GM12878 (cell line): ENCODE results near the gene HHAT. TPM values are rescaled to one million over a fixed set of nuclear protein-coding genes. Genes with fewer than 3 reads are reported as not detected.

ENCODE experiments used
- CREB1 ChIP-seq: IDR thresholded peaks from 2 replicates; pipeline ENCODE4 v1.6.1; 2012; ENCODE audit warnings: low read depth, mild to moderate bottlenecking, inconsistent platforms
- EED ChIP-seq: sonication (generic); IDR thresholded peaks from 2 replicates; pipeline ENCODE4 v1.6.1; 2016; ENCODE audit warnings: antibody characterized with exemption, low read depth
- NFXL1 ChIP-seq: fragments of 450-650 bp; IDR thresholded peaks from 2 replicates; pipeline ENCODE4 v1.6.1; 2017; ENCODE audit warnings: antibody characterized with exemption, mild to moderate bottlenecking, borderline replicate concordance
- NR2C1 ChIP-seq: fragments of 450-650 bp; IDR thresholded peaks from 2 replicates; pipeline ENCODE4 v1.6.1; 2017; ENCODE audit warnings: antibody characterized with exemption, mild to moderate bottlenecking, moderate library complexity
- NRF1 ChIP-seq: conservative IDR thresholded peaks from 2 replicates; pipeline ENCODE4 v1.6.1; 2011; ENCODE audit warnings: mild to moderate bottlenecking, low read depth, low read length, improper control_type of control experiment
- RFX5 ChIP-seq: IDR thresholded peaks from 2 replicates; pipeline ENCODE4 v1.6.1; 2011; ENCODE audit warnings: low read depth, low read length, improper control_type of control experiment
- SMAD5 ChIP-seq: IDR thresholded peaks from 2 replicates; pipeline ENCODE4 v1.6.1; 2016; ENCODE audit warnings: antibody characterized with exemption, low read depth
- SMARCA5 ChIP-seq: fragments of 450-650 bp; IDR thresholded peaks from 2 replicates; pipeline ENCODE4 v1.6.1; 2017; ENCODE audit warnings: mild to moderate bottlenecking
- SMC3 ChIP-seq: IDR thresholded peaks from 2 replicates; pipeline ENCODE4 v1.6.1; 2011; ENCODE audit warnings: low read length, improper control_type of control experiment, borderline replicate concordance
- SUPT20H ChIP-seq: IDR thresholded peaks from 2 replicates; pipeline ENCODE4 v1.6.1; 2011; ENCODE audit warnings: low read depth, mild to moderate bottlenecking, low read length, moderate library complexity, borderline replicate concordance; ENCODE audit not compliant: control insufficient read depth
- TCF3 ChIP-seq: IDR thresholded peaks from 2 replicates; pipeline ENCODE4 v1.6.1; 2012; ENCODE audit warnings: low read depth, mild to moderate bottlenecking, low read length, borderline replicate concordance; ENCODE audit not compliant: insufficient read depth
- ZNF207 ChIP-seq: fragments of 450-650 bp; IDR thresholded peaks from 2 replicates; pipeline ENCODE4 v1.6.1; 2014; ENCODE audit warnings: antibody characterized with exemption, mild to moderate bottlenecking, borderline replicate concordance
- ZNF217 ChIP-seq: fragments of 450-650 bp; IDR thresholded peaks from 2 replicates; pipeline ENCODE4 v1.6.1; 2017; ENCODE audit warnings: antibody characterized with exemption, mild to moderate bottlenecking
- polyA plus RNA-seq, 11 experiments: library from polyadenylated mRNA; depleted of rRNA in 4 of 11; unstranded in 6 of 11; stranded (reverse) in 5 of 11; fragments of >200 nt; fragmentation: Nextera tagmentation in 4 of 11; fragmentation: Illumina TruSeq in 1 of 11; extraction: Ambion mirVana in 4 of 11; extraction: Trizol in 1 of 11; gene quantifications; 1 replicate in 1 of 11; 2 replicates in 10 of 11; pipeline versions ENCODE4 v1.2.1 to v1.2.3, GENCODE V29; 2011 to 2016; ENCODE audit warnings: inconsistent platforms in 2 of 11, missing spikeins in 2 of 11, low read depth in 1 of 11
- total RNA-seq, 4 experiments: library from RNA; depleted of rRNA in 3 of 4; stranded (reverse); fragments of >200 nt in 3 of 4; fragmentation: Illumina TruSeq in 1 of 4; extraction: Trizol in 1 of 4; gene quantifications; 2 replicates each; pipeline versions ENCODE4 v1.2.1 to v1.2.3, GENCODE V29; 2013 to 2021
- TF ChIP-seq, protein P1 (sequence below): fragments of 450-650 bp; formaldehyde crosslinking; IDR thresholded peaks from 2 replicates; pipeline ENCODE4 v1.4.0; 2022; ENCODE audit warnings: mild to moderate bottlenecking, moderate library complexity
- TF ChIP-seq, protein P2 (sequence below): IDR thresholded peaks from 2 replicates; pipeline ENCODE4 v1.6.1; 2012; ENCODE audit warnings: low read length, inconsistent platforms
- TF ChIP-seq, protein P3 (sequence below): IDR thresholded peaks from 2 replicates; pipeline ENCODE4 v1.6.1; 2012; ENCODE audit warnings: low read depth, low read length, improper control_type of control experiment
- TF ChIP-seq, protein P4 (sequence below): fragments of 450-650 bp; IDR thresholded peaks from 2 replicates; pipeline ENCODE4 v1.6.1; 2017; ENCODE audit warnings: mild to moderate bottlenecking, moderate library complexity
- TF ChIP-seq, protein P5 (sequence below): IDR thresholded peaks from 2 replicates; pipeline ENCODE4 v1.6.1; 2011; ENCODE audit warnings: low read depth, mild to moderate bottlenecking, low read length, moderate library complexity, borderline replicate concordance; ENCODE audit errors: extremely low read depth

HHAT gene
- total and polyA plus RNA-seq, 10 of the 15 experiments (the other 5 are each of a cell fraction or from before 2014, with no cell fraction given), result 1.2 to 37.6 (median 2.6) TPM

DNA sequence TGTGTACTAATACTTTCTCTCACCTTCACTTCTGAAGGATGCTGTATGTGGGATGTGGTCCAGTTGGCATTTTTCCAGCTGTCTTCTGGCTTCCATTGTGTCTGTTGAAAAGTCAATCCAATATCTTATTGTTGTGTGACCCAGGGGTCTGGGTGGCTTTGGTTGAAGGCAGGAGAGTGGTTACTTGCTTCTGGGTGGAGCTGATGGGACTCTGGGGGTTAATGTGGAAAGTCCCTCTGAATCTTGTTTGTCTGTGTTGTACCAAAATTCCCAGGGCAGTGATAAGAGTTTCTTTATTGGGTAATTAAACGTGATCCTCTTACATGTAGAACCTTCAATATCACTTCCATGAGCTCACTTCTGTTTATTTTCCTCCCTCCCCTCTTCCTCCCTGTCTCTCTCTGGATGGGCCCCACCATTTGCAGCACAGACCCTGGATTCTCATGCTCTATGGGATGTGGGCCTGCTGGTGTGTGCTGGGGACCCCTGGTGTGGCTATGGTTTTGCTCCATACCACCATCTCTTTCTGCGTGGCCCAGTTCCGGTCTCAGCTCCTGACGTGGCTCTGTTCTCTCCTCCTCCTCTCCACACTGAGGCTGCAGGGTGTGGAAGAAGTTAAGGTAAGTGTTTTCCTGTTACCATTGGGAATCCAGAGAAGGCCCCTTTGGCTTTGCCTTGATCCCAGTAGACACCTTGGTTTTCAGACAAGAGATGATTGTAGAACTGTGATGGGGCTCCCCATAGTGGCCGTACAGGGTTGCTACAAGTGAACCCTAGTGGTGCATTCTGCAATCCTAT is 71.5 kb downstream of the HHAT start (continued):
- TF ChIP-seq, protein P1, sequence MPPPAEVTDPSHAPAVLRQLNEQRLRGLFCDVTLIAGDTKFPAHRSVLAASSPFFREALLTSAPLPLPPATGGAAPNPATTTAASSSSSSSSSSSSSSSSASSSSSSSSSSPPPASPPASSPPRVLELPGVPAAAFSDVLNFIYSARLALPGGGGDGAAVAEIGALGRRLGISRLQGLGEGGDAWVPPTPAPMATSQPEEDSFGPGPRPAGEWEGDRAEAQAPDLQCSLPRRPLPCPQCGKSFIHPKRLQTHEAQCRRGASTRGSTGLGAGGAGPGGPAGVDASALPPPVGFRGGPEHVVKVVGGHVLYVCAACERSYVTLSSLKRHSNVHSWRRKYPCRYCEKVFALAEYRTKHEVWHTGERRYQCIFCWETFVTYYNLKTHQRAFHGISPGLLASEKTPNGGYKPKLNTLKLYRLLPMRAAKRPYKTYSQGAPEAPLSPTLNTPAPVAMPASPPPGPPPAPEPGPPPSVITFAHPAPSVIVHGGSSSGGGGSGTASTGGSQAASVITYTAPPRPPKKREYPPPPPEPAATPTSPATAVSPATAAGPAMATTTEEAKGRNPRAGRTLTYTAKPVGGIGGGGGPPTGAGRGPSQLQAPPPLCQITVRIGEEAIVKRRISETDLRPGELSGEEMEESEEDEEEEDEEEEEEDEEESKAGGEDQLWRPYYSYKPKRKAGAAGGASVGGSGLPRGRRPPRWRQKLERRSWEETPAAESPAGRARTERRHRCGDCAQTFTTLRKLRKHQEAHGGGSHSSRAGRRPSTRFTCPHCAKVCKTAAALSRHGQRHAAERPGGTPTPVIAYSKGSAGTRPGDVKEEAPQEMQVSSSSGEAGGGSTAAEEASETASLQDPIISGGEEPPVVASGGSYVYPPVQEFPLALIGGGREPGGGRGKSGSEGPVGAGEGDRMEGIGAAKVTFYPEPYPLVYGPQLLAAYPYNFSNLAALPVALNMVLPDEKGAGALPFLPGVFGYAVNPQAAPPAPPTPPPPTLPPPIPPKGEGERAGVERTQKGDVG (CRISPR knock-in tag), result 0 out of 2 replicates have a peak, but pooled peaks have one; percentile 49
- no peak for TF ChIP-seq RFX5
- TF ChIP-seq SUPT20H, result no peak
- no peak for TF ChIP-seq EED
- TF ChIP-seq, protein P2, sequence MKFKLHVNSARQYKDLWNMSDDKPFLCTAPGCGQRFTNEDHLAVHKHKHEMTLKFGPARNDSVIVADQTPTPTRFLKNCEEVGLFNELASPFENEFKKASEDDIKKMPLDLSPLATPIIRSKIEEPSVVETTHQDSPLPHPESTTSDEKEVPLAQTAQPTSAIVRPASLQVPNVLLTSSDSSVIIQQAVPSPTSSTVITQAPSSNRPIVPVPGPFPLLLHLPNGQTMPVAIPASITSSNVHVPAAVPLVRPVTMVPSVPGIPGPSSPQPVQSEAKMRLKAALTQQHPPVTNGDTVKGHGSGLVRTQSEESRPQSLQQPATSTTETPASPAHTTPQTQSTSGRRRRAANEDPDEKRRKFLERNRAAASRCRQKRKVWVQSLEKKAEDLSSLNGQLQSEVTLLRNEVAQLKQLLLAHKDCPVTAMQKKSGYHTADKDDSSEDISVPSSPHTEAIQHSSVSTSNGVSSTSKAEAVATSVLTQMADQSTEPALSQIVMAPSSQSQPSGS, result no peak; the same call in 1 of the 2 replicates
- no peak for TF ChIP-seq NR2C1
- no peak for TF ChIP-seq TCF3
- TF ChIP-seq, protein P3, sequence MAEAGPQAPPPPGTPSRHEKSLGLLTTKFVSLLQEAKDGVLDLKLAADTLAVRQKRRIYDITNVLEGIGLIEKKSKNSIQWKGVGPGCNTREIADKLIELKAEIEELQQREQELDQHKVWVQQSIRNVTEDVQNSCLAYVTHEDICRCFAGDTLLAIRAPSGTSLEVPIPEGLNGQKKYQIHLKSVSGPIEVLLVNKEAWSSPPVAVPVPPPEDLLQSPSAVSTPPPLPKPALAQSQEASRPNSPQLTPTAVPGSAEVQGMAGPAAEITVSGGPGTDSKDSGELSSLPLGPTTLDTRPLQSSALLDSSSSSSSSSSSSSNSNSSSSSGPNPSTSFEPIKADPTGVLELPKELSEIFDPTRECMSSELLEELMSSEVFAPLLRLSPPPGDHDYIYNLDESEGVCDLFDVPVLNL, result 0 out of 2 replicates have a peak, but pooled peaks have one; percentile 15
- TF ChIP-seq SMARCA5, result peak; percentile 80; the same call in 1 of the 2 replicates
- TF ChIP-seq ZNF217, result 0 out of 2 replicates have a peak, but pooled peaks have one; percentile 17
- peak; percentile 87 for TF ChIP-seq ZNF207
- TF ChIP-seq CREB1, result no peak
- TF ChIP-seq, protein P4, sequence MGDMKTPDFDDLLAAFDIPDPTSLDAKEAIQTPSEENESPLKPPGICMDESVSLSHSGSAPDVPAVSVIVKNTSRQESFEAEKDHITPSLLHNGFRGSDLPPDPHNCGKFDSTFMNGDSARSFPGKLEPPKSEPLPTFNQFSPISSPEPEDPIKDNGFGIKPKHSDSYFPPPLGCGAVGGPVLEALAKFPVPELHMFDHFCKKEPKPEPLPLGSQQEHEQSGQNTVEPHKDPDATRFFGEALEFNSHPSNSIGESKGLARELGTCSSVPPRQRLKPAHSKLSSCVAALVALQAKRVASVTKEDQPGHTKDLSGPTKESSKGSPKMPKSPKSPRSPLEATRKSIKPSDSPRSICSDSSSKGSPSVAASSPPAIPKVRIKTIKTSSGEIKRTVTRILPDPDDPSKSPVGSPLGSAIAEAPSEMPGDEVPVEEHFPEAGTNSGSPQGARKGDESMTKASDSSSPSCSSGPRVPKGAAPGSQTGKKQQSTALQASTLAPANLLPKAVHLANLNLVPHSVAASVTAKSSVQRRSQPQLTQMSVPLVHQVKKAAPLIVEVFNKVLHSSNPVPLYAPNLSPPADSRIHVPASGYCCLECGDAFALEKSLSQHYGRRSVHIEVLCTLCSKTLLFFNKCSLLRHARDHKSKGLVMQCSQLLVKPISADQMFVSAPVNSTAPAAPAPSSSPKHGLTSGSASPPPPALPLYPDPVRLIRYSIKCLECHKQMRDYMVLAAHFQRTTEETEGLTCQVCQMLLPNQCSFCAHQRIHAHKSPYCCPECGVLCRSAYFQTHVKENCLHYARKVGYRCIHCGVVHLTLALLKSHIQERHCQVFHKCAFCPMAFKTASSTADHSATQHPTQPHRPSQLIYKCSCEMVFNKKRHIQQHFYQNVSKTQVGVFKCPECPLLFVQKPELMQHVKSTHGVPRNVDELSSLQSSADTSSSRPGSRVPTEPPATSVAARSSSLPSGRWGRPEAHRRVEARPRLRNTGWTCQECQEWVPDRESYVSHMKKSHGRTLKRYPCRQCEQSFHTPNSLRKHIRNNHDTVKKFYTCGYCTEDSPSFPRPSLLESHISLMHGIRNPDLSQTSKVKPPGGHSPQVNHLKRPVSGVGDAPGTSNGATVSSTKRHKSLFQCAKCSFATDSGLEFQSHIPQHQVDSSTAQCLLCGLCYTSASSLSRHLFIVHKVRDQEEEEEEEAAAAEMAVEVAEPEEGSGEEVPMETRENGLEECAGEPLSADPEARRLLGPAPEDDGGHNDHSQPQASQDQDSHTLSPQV, result peak; percentile 90
- TF ChIP-seq SMAD5, result no peak
- TF ChIP-seq SMC3, result peak; percentile 91
- TF ChIP-seq, protein P5, sequence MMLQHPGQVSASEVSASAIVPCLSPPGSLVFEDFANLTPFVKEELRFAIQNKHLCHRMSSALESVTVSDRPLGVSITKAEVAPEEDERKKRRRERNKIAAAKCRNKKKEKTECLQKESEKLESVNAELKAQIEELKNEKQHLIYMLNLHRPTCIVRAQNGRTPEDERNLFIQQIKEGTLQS, result no peak
- TF ChIP-seq NFXL1, result no peak
- no peak for TF ChIP-seq NRF1
